Thymus (tissue), 11 donors: Measurements from ENCODE around the gene NACA2. TPM values are rescaled to one million over a fixed set of nuclear protein-coding genes. Genes with fewer than 3 reads are reported as not detected.

Source experiments
- DNase-seq, 9 donors: peaks; one replicate each; pipeline ENCODE4 v3.0.0-alpha.2; 2013; ENCODE audit warnings: low spot score in 9 of 9, low read depth in 6 of 9, missing footprints in 1 of 9
- H3K27ac ChIP-seq, 2 donors: one replicate each; pipeline ENCODE4 v1.5.1; 2013; ENCODE audit warnings: control low read depth in 1 of 2, low read depth in 1 of 2, low read length in 1 of 2, mild to moderate bottlenecking in 1 of 2, moderate library complexity in 1 of 2
- H3K27me3 ChIP-seq, 2 donors: one replicate each; pipeline ENCODE4 v1.5.1; 2013; ENCODE audit warnings: low read length in 1 of 2; ENCODE audit not compliant: control insufficient read depth in 2 of 2, insufficient read depth in 1 of 2
- H3K36me3 ChIP-seq, 2 donors: one replicate each; pipeline ENCODE4 v1.5.1; 2013; ENCODE audit warnings: low read length in 1 of 2, mild to moderate bottlenecking in 1 of 2, moderate library complexity in 1 of 2; ENCODE audit not compliant: control insufficient read depth in 2 of 2, insufficient read depth in 2 of 2
- H3K4me1 ChIP-seq, 2 donors: one replicate each; pipeline ENCODE4 v1.5.1; 2013; ENCODE audit warnings: low read length in 2 of 2; ENCODE audit not compliant: control insufficient read depth in 2 of 2, insufficient read depth in 2 of 2
- H3K4me3 ChIP-seq, 2 donors: one replicate each; pipeline ENCODE4 v1.5.1; 2013; ENCODE audit warnings: low read length in 2 of 2, control low read depth in 1 of 2, mild to moderate bottlenecking in 1 of 2
- H3K9me3 ChIP-seq, 2 donors: one replicate each; pipeline ENCODE4 v1.5.1; 2013; ENCODE audit warnings: low read length in 1 of 2, mild to moderate bottlenecking in 1 of 2; ENCODE audit not compliant: control insufficient read depth in 2 of 2, insufficient read depth in 1 of 2
- WGBS: extraction: QIAGEN DNeasy Blood & Tissue Kit; methylation state at CpG from one replicate; pipeline ENCODE4 v1.1.7; 2013; 5-methylcytosine and 5-hydroxymethylcytosine counted together
- polyA plus RNA-seq: library from polyadenylated mRNA; stranded (reverse); fragments of 200-250 nt; gene quantifications from one replicate; pipeline ENCODE4 v1.2.3, GENCODE V29; 2013
- total RNA-seq: library from RNA; stranded (reverse); fragments of 120-200 nt; gene quantifications from one replicate; pipeline ENCODE4 v1.2.4, GENCODE V29; 2013
- donor health status: healthy.

The NACA2 gene
- total and polyA plus RNA-seq, 2 donors = 0.19 to 0.43 TPM

- Histone ChIP-seq H3K9me3 (no peaks in the 10 kb centered on the region), H3K27me3 (no peaks in the 10 kb centered on the region), H3K4me3 (no peak overlapping the region), H3K36me3 (no peaks in the 10 kb centered on the region), H3K4me1 (no peaks in the 10 kb centered on the region), H3K27ac (no peak overlapping the region)
- no peak for DNase-seq
Observed at GRCh38 chr17:61614219-61614618, 23.2 kb upstream of the NACA2 start.

- 93% methylated on average over 6 of the region's 6 CpGs for WGBS
- no peaks in the 10 kb centered on the region for H3K9me3 ChIP-seq
- H3K27ac ChIP-seq = no peak overlapping the region
- no peaks in the 10 kb centered on the region for H3K27me3 ChIP-seq
- H3K36me3 ChIP-seq = no peaks in the 10 kb centered on the region
- no peak for DNase-seq
- no peak overlapping the region for H3K4me3 ChIP-seq
- H3K4me1 ChIP-seq = no peaks in the 10 kb centered on the region
Observed at GRCh38 chr17:61611323-61611722, 20.3 kb upstream of the NACA2 start.

GRCh38 chr17:61605692-61606091 is 14.7 kb upstream of the NACA2 start:
- DNase-seq = no peak
- Histone ChIP-seq H3K9me3 (no peaks in the 10 kb centered on the region), H3K36me3 (no peaks in the 10 kb centered on the region), H3K4me3 (no peak overlapping the region), H3K27me3 (no peaks in the 10 kb centered on the region), H3K27ac (no peak overlapping the region), H3K4me1 (no peaks in the 10 kb centered on the region)

- H3K36me3 ChIP-seq = no peaks in the 10 kb centered on the region
- H3K27me3 ChIP-seq = no peaks in the 10 kb centered on the region
- no peak for DNase-seq
- no peaks in the 10 kb centered on the region for H3K4me1 ChIP-seq
- no peak overlapping the region for H3K4me3 ChIP-seq
- 74% methylated on average over 4 of the region's 4 CpGs for WGBS
- no peak overlapping the region for H3K27ac ChIP-seq
- H3K9me3 ChIP-seq = no peaks in the 10 kb centered on the region
Observed at GRCh38 chr17:61601297-61601696, 10.3 kb upstream of the NACA2 start.

- Histone ChIP-seq H3K27ac (no peak overlapping the region), H3K36me3 (no peaks in the 10 kb centered on the region), H3K27me3 (peaks cover 0 to 2% of the 10 kb centered on the region in 2 donors), H3K9me3 (no peaks in the 10 kb centered on the region), H3K4me3 (no peak overlapping the region), H3K4me1 (no peaks in the 10 kb centered on the region)
- WGBS = 30% methylated on average over 2 of the region's 2 CpGs
- no peak for DNase-seq
Observed at GRCh38 chr17:61600621-61601020, 9.6 kb upstream of the NACA2 start.

- H3K4me3 ChIP-seq = no peak overlapping the region
- no peak for DNase-seq
- 81% methylated on average over 3 of the region's 3 CpGs for WGBS
- H3K9me3 ChIP-seq = no peaks in the 10 kb centered on the region
- H3K36me3 ChIP-seq = no peaks in the 10 kb centered on the region
- H3K27me3 ChIP-seq = peaks cover 0 to 2% of the 10 kb centered on the region in 2 donors
- H3K27ac ChIP-seq = no peak overlapping the region
- H3K4me1 ChIP-seq = no peaks in the 10 kb centered on the region
Observed at GRCh38 chr17:61599608-61600007, 8.6 kb upstream of the NACA2 start.

- Histone ChIP-seq H3K27me3 (peaks cover 0 to 5% of the 10 kb centered on the region in 2 donors), H3K27ac (no peak overlapping the region), H3K4me3 (no peak overlapping the region), H3K9me3 (no peaks in the 10 kb centered on the region), H3K36me3 (no peaks in the 10 kb centered on the region), H3K4me1 (no peaks in the 10 kb centered on the region)
- no peak for DNase-seq
- WGBS = 78% methylated on average over 2 of the region's 2 CpGs
Observed at GRCh38 chr17:61598014-61598413, 7.0 kb upstream of the NACA2 start.

GRCh38 chr17:61597607-61598006 is 6.6 kb upstream of the NACA2 start:
- peaks cover 0 to 5% of the 10 kb centered on the region in 2 donors for H3K27me3 ChIP-seq
- H3K9me3 ChIP-seq = no peaks in the 10 kb centered on the region
- H3K4me3 ChIP-seq = no peak overlapping the region
- DNase-seq = no peak
- H3K36me3 ChIP-seq = no peaks in the 10 kb centered on the region
- no peak overlapping the region for H3K27ac ChIP-seq
- 96% methylated on average over 3 of the region's 3 CpGs for WGBS
- no peaks in the 10 kb centered on the region for H3K4me1 ChIP-seq

GRCh38 chr17:61595418-61596186 is 4.6 kb upstream of the NACA2 start:
- no peak for DNase-seq
- H3K27ac ChIP-seq = no peak overlapping the region
- WGBS = 76% methylated on average over 7 of the region's 7 CpGs
- no peaks in the 10 kb centered on the region for H3K4me1 ChIP-seq
- H3K27me3 ChIP-seq = peaks cover 0 to 5% of the 10 kb centered on the region in 2 donors
- H3K36me3 ChIP-seq = no peaks in the 10 kb centered on the region
- H3K9me3 ChIP-seq = no peaks in the 10 kb centered on the region
- H3K4me3 ChIP-seq = no peak overlapping the region
